Lung (tissue), 12 donors: ENCODE measurements around the gene PGM2L1. TPM values are rescaled to one million over a fixed set of nuclear protein-coding genes. Genes with fewer than 3 reads are reported as not detected.

Experiments
- ATAC-seq: fragments of 200-7000 bp; cut with Tn5 transposase; one replicate; pipeline ENCODE4 v1.9.1; 2020; ENCODE audit warnings: moderate number of reproducible peaks; ENCODE audit not compliant: insufficient read depth, low FRiP score
- DNase-seq, 3 donors: peaks; one replicate each; pipeline ENCODE4 v3.0.0-alpha.2; 2013 to 2017
- H3K27ac ChIP-seq, 2 donors: one replicate each; pipeline ENCODE4 v1.5.1; 2013; ENCODE audit warnings: mild to moderate bottlenecking in 2 of 2, moderate library complexity in 2 of 2, control low read depth in 1 of 2, inconsistent platforms in 1 of 2, low read depth in 1 of 2, low read length in 1 of 2
- H3K27me3 ChIP-seq, 3 donors: one replicate each; pipeline ENCODE4 v1.5.1; 2013; ENCODE audit warnings: low read length in 2 of 3; ENCODE audit not compliant: control insufficient read depth in 3 of 3, insufficient read depth in 3 of 3
- H3K36me3 ChIP-seq, 4 donors: one replicate each; pipeline ENCODE4 v1.5.1; 2013; ENCODE audit warnings: low read length in 4 of 4, mild to moderate bottlenecking in 1 of 4, moderate library complexity in 1 of 4; ENCODE audit not compliant: control insufficient read depth in 4 of 4, insufficient read depth in 4 of 4
- H3K4me1 ChIP-seq, 5 donors: one replicate each; pipeline ENCODE4 v1.5.1; 2013; ENCODE audit warnings: low read length in 5 of 5, mild to moderate bottlenecking in 2 of 5, moderate library complexity in 1 of 5; ENCODE audit not compliant: control insufficient read depth in 5 of 5, insufficient read depth in 5 of 5
- H3K4me3 ChIP-seq: one replicate; pipeline ENCODE4 v1.5.1; 2013; ENCODE audit warnings: mild to moderate bottlenecking, control low read depth, moderate library complexity
- H3K9ac ChIP-seq, 2 donors: one replicate each; pipeline ENCODE4 v1.5.1; 2013; ENCODE audit warnings: low read length in 2 of 2, control low read depth in 1 of 2; ENCODE audit not compliant: insufficient read depth in 1 of 2
- H3K9me3 ChIP-seq, 4 donors: one replicate each; pipeline ENCODE4 v1.5.1; 2013; ENCODE audit warnings: low read length in 3 of 4, mild to moderate bottlenecking in 1 of 4, moderate library complexity in 1 of 4; ENCODE audit not compliant: control insufficient read depth in 4 of 4, insufficient read depth in 3 of 4
- WGBS, 2 donors: extraction: QIAGEN DNeasy Blood & Tissue Kit; methylation state at CpG; one replicate each; pipeline ENCODE4 v1.1.7; 2013; 5-methylcytosine and 5-hydroxymethylcytosine counted together
- polyA plus RNA-seq, 2 donors: library from polyadenylated mRNA; stranded (reverse); fragments of 200-250 nt; gene quantifications; one replicate each; pipeline ENCODE4 v1.2.1, GENCODE V29; 2013
- total RNA-seq, 2 donors: library from RNA; depleted of rRNA in 1 of 2; stranded (reverse); fragments of >200 nt in 1 of 2; gene quantifications; one replicate each; pipeline ENCODE4 v1.2.1, GENCODE V29; 2014 to 2021
- TF ChIP-seq, protein P1 (sequence below): IDR thresholded peaks from 2 replicates; pipeline ENCODE4 v1.5.1; 2012; ENCODE audit warnings: mild to moderate bottlenecking; ENCODE audit errors: control extremely low read depth, extremely low read depth
- donor health status: control.
- donor health status: control.
- donor health status: Bipolar disorder and iron deficiency.
- donor health status: healthy.
- donor health status: DM: yes; HTN: yes; CAD: no.

Gene PGM2L1
- total and polyA plus RNA-seq, 4 donors = 1.2 to 10.4 (median 5.1) TPM

DNA sequence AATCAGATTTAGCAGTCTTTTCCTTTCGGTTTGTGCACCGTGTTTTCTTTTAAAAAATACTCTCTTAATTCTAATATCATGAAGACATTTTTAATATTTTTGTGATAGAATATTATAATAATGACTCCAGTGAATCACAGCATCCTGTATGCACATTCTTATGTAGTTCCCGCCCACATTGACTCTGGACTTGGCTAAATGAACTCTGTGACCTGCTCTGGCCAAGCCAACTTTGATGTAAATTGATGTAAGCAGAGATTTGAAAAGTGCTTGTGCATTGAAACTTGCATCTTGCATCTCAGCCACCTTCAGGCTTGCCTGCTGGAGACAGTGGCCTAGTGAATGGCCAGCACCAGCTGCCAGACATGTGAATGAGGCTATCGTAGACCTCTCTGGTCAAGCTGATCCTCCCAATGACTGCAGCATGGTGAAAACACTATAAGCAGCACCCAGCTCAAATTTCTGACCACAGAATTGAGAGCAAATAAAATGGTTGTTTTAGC is 29.2 kb upstream of the PGM2L1 start:
- Histone ChIP-seq H3K4me3 (no peak overlapping the region), H3K9ac (no peak overlapping the region), H3K36me3 (no peaks in the 10 kb centered on the region), H3K9me3 (no peaks in the 10 kb centered on the region), H3K4me1 (no peaks in the 10 kb centered on the region), H3K27ac (no peak overlapping the region), H3K27me3 (no peaks in the 10 kb centered on the region)
- ATAC-seq (no peak), DNase-seq (no peak)
- 94 to 95% methylated on average over 4 of the region's 4 CpGs for WGBS, 2 donors
- TF ChIP-seq, protein P1, sequence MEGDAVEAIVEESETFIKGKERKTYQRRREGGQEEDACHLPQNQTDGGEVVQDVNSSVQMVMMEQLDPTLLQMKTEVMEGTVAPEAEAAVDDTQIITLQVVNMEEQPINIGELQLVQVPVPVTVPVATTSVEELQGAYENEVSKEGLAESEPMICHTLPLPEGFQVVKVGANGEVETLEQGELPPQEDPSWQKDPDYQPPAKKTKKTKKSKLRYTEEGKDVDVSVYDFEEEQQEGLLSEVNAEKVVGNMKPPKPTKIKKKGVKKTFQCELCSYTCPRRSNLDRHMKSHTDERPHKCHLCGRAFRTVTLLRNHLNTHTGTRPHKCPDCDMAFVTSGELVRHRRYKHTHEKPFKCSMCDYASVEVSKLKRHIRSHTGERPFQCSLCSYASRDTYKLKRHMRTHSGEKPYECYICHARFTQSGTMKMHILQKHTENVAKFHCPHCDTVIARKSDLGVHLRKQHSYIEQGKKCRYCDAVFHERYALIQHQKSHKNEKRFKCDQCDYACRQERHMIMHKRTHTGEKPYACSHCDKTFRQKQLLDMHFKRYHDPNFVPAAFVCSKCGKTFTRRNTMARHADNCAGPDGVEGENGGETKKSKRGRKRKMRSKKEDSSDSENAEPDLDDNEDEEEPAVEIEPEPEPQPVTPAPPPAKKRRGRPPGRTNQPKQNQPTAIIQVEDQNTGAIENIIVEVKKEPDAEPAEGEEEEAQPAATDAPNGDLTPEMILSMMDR = no peak

DNA sequence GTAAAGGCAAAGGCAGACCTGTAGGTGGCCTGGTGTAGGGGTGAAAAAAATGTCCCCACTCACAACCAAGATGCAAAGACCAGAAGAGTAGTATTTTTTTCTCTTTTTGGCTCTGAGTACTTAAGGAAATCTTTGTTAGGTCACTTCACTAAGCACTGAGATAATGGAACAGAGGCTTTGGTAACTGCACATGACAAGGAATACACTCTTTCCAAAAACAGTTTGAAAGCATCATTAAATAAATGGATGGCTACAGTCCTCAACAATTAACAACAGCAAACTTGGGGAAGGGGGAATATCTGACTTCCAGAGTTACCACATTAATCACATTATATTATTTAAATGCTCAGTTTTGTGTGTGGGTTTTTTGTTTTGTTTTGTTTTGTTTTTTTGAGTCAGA is 26.9 kb upstream of the PGM2L1 start:
- ATAC-seq (no peak), DNase-seq (no peak)
- Histone ChIP-seq H3K4me1 (no peaks in the 10 kb centered on the region), H3K27ac (no peak overlapping the region), H3K4me3 (no peak overlapping the region), H3K36me3 (no peaks in the 10 kb centered on the region), H3K27me3 (no peaks in the 10 kb centered on the region), H3K9ac (no peak overlapping the region), H3K9me3 (no peaks in the 10 kb centered on the region)
- TF ChIP-seq, protein P1 = no peak

DNA sequence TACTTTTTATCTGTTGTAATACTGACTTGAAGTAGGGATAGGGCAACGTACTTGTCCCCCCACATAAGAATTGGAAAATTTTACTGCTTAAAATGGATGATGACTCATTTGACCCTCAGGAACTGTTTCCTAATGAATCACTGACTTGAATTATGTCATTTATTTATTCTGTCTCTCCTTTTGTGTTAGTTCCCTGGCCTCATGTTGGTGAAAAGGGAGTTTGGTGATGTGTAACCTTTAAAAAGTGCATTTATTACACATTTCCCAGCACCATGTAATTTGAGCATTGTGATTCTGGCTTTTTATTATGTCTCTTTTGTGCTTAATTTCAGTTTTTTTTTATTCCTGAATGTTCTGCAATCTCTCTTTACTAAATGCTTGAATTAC is 20.3 kb upstream of the PGM2L1 start:
- no peak for ATAC-seq
- H3K4me1 ChIP-seq = peaks cover 0 to 7% (median 0%) of the 10 kb centered on the region in 5 donors
- H3K9me3 ChIP-seq = no peaks in the 10 kb centered on the region
- TF ChIP-seq, protein P1 = no peak
- no peak overlapping the region for H3K9ac ChIP-seq
- DNase-seq = peak in 1 of 3 donors; percentile 6
- H3K4me3 ChIP-seq = no peak overlapping the region
- no peaks in the 10 kb centered on the region for H3K36me3 ChIP-seq
- H3K27ac ChIP-seq = no peak overlapping the region
- no peaks in the 10 kb centered on the region for H3K27me3 ChIP-seq
- 33 to 73% methylated on average over 1 of the region's 1 CpG for WGBS, 2 donors
